SU-DHL-6 (cell line): ENCODE data around the gene SERPINB10.

Experiments
- H2AFZ ChIP-seq: fragments of 200-600 bp; sonication (generic); 2 replicates; pipeline ENCODE4 v1.6.1; 2014; ENCODE audit warnings: low read depth, mild to moderate bottlenecking, moderate library complexity, mixed read lengths, antibody characterized with exemption, low read length; ENCODE audit not compliant: severe bottlenecking
- H3F3A ChIP-seq: fragments of 200-600 bp; shearing (Covaris generic); 2 replicates; pipeline ENCODE4 v1.6.0; 2016; ENCODE audit warnings: antibody characterized with exemption, mild to moderate bottlenecking; ENCODE audit not compliant: insufficient read depth
- H3K27ac ChIP-seq: fragments of 200-600 bp; sonication (generic); 2 replicates; pipeline ENCODE4 v1.5.1; 2016; ENCODE audit warnings: low read depth, mild to moderate bottlenecking, low read length, moderate library complexity, mixed read lengths
- H3K27me3 ChIP-seq: fragments of 200-600 bp; sonication (generic), shearing (Covaris generic); 2 replicates; pipeline ENCODE4 v1.6.0; 2014; ENCODE audit warnings: mild to moderate bottlenecking, low read length
- H3K36me3 ChIP-seq: fragments of 200-600 bp; sonication (generic); 2 replicates; pipeline ENCODE4 v1.6.1; 2014; ENCODE audit warnings: mild to moderate bottlenecking, low read length, mixed read lengths
- H3K4me2 ChIP-seq: fragments of 300-600, 200-600 bp; shearing (Covaris generic), sonication (generic); 2 replicates; pipeline ENCODE4 v1.6.0; 2014; ENCODE audit warnings: low read length, low read depth, mild to moderate bottlenecking; ENCODE audit not compliant: poor library complexity, severe bottlenecking
- H3K4me3 ChIP-seq: fragments of 200-600 bp; sonication (generic); 2 replicates; pipeline ENCODE4 v1.5.1; 2014; ENCODE audit warnings: antibody characterized with exemption, low read length, mild to moderate bottlenecking, mixed read lengths; ENCODE audit not compliant: insufficient read depth, poor library complexity, severe bottlenecking
- H3K79me2 ChIP-seq: fragments of 200-600 bp; sonication (generic); 2 replicates; pipeline ENCODE4 v1.6.1; 2014; ENCODE audit warnings: mild to moderate bottlenecking, low read length, moderate library complexity; ENCODE audit not compliant: insufficient read depth
- H3K9ac ChIP-seq: fragments of 200-600 bp; sonication (generic); 2 replicates; pipeline ENCODE4 v1.7.0; 2014; ENCODE audit warnings: mild to moderate bottlenecking, low read length
- H3K9me2 ChIP-seq: fragments of 200-600 bp; sonication (generic); replicated peaks from 2 replicates; pipeline ENCODE4 v1.6.1; 2014; ENCODE audit warnings: low read length; ENCODE audit not compliant: insufficient read depth
- H3K9me3 ChIP-seq: fragments of 200-600 bp; sonication (generic); 2 replicates; pipeline ENCODE4 v1.6.1; 2014; ENCODE audit warnings: low read length, mixed read lengths; ENCODE audit not compliant: insufficient read depth
- H4K20me1 ChIP-seq: fragments of 200-600 bp; sonication (generic); 2 replicates; pipeline ENCODE4 v1.6.1; 2014; ENCODE audit warnings: low read depth, mild to moderate bottlenecking, antibody characterized with exemption, low read length, moderate library complexity, mixed read lengths
- CTCF ChIP-seq: fragments of 200-600 bp; sonication (generic); IDR thresholded peaks from one replicate; pipeline ENCODE4 v1.5.1; 2017; ENCODE audit warnings: antibody characterized with exemption, mild to moderate bottlenecking, low read length, moderate library complexity; ENCODE audit not compliant: insufficient read depth, poor library complexity, severe bottlenecking
- EZH2phosphoT487 ChIP-seq: fragments of 200-600 bp; sonication (generic), shearing (Covaris generic); conservative IDR thresholded peaks from 2 replicates; pipeline ENCODE4 v1.6.1; 2018; ENCODE audit warnings: mild to moderate bottlenecking, antibody characterized with exemption, low read length, moderate library complexity, mixed read lengths

Gene SERPINB10

GRCh38 chr18:63899206-63899605 lies 8.6 kb upstream of the SERPINB10 start:
- Histone ChIP-seq H3K27ac (no peak overlapping the region), H3K36me3 (no peaks in the 10 kb centered on the region), H3K9me2 (no peaks in the 10 kb centered on the region), H3K4me3 (no peak overlapping the region), H3K79me2 (no peaks in the 10 kb centered on the region), H4K20me1 (no peaks in the 10 kb centered on the region), H3K27me3 (no peaks in the 10 kb centered on the region), H3K9me3 (no peaks in the 10 kb centered on the region), H3F3A (no peaks in the 10 kb centered on the region), H2AFZ (no peak overlapping the region), H3K9ac (no peak overlapping the region), H3K4me2 (no peak overlapping the region)
- TF ChIP-seq CTCF, result no peak
- no peak for TF ChIP-seq EZH2phosphoT487

- Histone ChIP-seq H3K9ac (no peak overlapping the region), H3K27ac (no peak overlapping the region), H3K9me3 (no peaks in the 10 kb centered on the region), H3K36me3 (no peaks in the 10 kb centered on the region), H3K9me2 (no peaks in the 10 kb centered on the region), H2AFZ (no peak overlapping the region), H3K79me2 (no peaks in the 10 kb centered on the region), H4K20me1 (no peaks in the 10 kb centered on the region), H3K4me2 (no peak overlapping the region), H3K4me3 (no peak overlapping the region), H3F3A (no peaks in the 10 kb centered on the region), H3K27me3 (no peaks in the 10 kb centered on the region)
- TF ChIP-seq EZH2phosphoT487 (no peak), CTCF (no peak)
Observed at GRCh38 chr18:63903851-63904570, 3.7 kb upstream of the SERPINB10 start.

- Histone ChIP-seq H3K9me2 (no peaks in the 10 kb centered on the region), H3K4me2 (no peak overlapping the region), H3K9ac (no peak overlapping the region), H3K79me2 (no peaks in the 10 kb centered on the region), H3K4me3 (no peak overlapping the region), H2AFZ (no peak overlapping the region), H3F3A (no peaks in the 10 kb centered on the region), H3K27me3 (no peaks in the 10 kb centered on the region), H3K9me3 (no peaks in the 10 kb centered on the region), H3K36me3 (no peaks in the 10 kb centered on the region), H3K27ac (no peak overlapping the region), H4K20me1 (no peaks in the 10 kb centered on the region)
- TF ChIP-seq CTCF, result no peak
- no peak for TF ChIP-seq EZH2phosphoT487
Observed at GRCh38 chr18:63904694-63905093, 3.1 kb upstream of the SERPINB10 start.
